Activated CD8-positive, alpha-beta memory T cell treated with anti-CD3 and anti-CD28 coated beads, Interleukin-2, amount 50 U/mL, for 1 hour (primary cell): ENCODE measurements around the gene F2R.
"Not testable (repeated sequence)": the region's sequence is repeated elsewhere in the genome, so short reads cannot be mapped to it uniquely, and the experiment has no call there.

Experiments
- DNase-seq: peaks from one replicate; pipeline ENCODE4 v3.0.0-alpha.2; 2020; ENCODE audit errors: extremely low read depth

Gene F2R

GRCh38 chr5:76755779-76756637 is 40.1 kb downstream of the F2R start:
- DNase-seq = no peak

GRCh38 chr5:76757049-76757448 is 41.1 kb downstream of the F2R start:
- no peak for DNase-seq

GRCh38 chr5:76761118-76761517 is 45.2 kb downstream of the F2R start:
- not testable (repeated sequence) for DNase-seq

- no peak for DNase-seq
These were observed 46.6 kb downstream of the F2R start for GRCh38 chr5:76762484-76762883.

- DNase-seq = no peak
These were observed 47.2 kb downstream of the F2R start for GRCh38 chr5:76763136-76763535.

- DNase-seq = no peak
These were observed 48.4 kb downstream of the F2R start for GRCh38 chr5:76764374-76764773.

- DNase-seq = no peak
These were observed 49.3 kb downstream of the F2R start for GRCh38 chr5:76765249-76765648.

- no peak for DNase-seq
These were observed 50.8 kb downstream of the F2R start for GRCh38 chr5:76766746-76767145.

GRCh38 chr5:76771041-76771440 is 55.1 kb downstream of the F2R start:
- DNase-seq = not testable (repeated sequence)

- no peak for DNase-seq
These were observed 55.9 kb downstream of the F2R start for GRCh38 chr5:76771705-76772405.

GRCh38 chr5:76775921-76776320 is 60.0 kb downstream of the F2R start:
- DNase-seq = no peak

GRCh38 chr5:76776391-76776790 is 60.5 kb downstream of the F2R start:
- DNase-seq = no peak

- not testable (repeated sequence) for DNase-seq
These were observed 64.7 kb downstream of the F2R start for GRCh38 chr5:76780616-76781015.

- no peak for DNase-seq
These were observed 65.8 kb downstream of the F2R start for GRCh38 chr5:76781775-76782174.

GRCh38 chr5:76782444-76782843 is 66.5 kb downstream of the F2R start:
- DNase-seq = no peak
